Thoracic aorta (tissue), 2 donors: ENCODE measurements around the gene CTIF. TPM values are rescaled to one million over a fixed set of nuclear protein-coding genes. Genes with fewer than 3 reads are reported as not detected.
A peak's percentile ranks its signal among the peaks of the same experiment; 100 is the strongest.

Source experiments
- ATAC-seq: fragments of 150-250 bp; one replicate; pipeline ENCODE4 v1.8.0; 2017; ENCODE audit warnings: low read depth; ENCODE audit not compliant: insufficient number of reproducible peaks, low FRiP score
- DNase-seq: peaks from one replicate; pipeline ENCODE4 v3.0.0-alpha.2; 2020; ENCODE audit warnings: low spot score
- H3K27ac ChIP-seq, 2 donors: fragments of 200-600 bp; sonication (generic); 1 replicate in 1 of 2; 2 replicates in 1 of 2; pipeline ENCODE4 v1.5.1; 2016; ENCODE audit warnings: mild to moderate bottlenecking in 2 of 2, moderate library complexity in 2 of 2
- H3K27me3 ChIP-seq: fragments of 200-600 bp; sonication (generic); replicated peaks from 2 replicates; pipeline ENCODE4 v1.6.0; 2016; ENCODE audit warnings: mild to moderate bottlenecking; ENCODE audit not compliant: insufficient read depth
- H3K36me3 ChIP-seq: fragments of 200-600 bp; sonication (generic); one replicate; pipeline ENCODE4 v1.5.1; 2016
- H3K4me1 ChIP-seq, 2 donors: fragments of 200-600 bp; sonication (generic); 1 replicate in 1 of 2; 2 replicates in 1 of 2; pipeline versions ENCODE4 v1.5.1 to v1.6.0; 2016; ENCODE audit warnings: low read depth in 2 of 2, mild to moderate bottlenecking in 1 of 2; ENCODE audit not compliant: control insufficient read depth in 1 of 2
- H3K4me3 ChIP-seq: fragments of 200-600 bp; sonication (generic); 2 replicates; pipeline ENCODE4 v1.5.1; 2016; ENCODE audit warnings: mild to moderate bottlenecking
- H3K9me3 ChIP-seq: fragments of 200-600 bp; sonication (generic); 2 replicates; pipeline ENCODE4 v1.5.1; 2016
- CTCF ChIP-seq: fragments of 200-600 bp; sonication (generic); IDR thresholded peaks from one replicate; pipeline ENCODE4 v1.5.1; 2019; ENCODE audit warnings: antibody characterized with exemption
- total RNA-seq, 2 donors: library from RNA; depleted of rRNA; stranded (reverse); fragments of >200 nt; gene quantifications; one replicate each; pipeline versions ENCODE4 v1.1.0 to v1.2.3, GENCODE V29; 2016

CTIF gene
- total RNA-seq, 2 donors from 2014 or later = 63.3 to 125 TPM

GRCh38 chr18:48682768-48683167 is 143.9 kb downstream of the CTIF start:
- H3K9me3 ChIP-seq = no peaks in the 10 kb centered on the region
- DNase-seq = no peak
- peak overlapping the region in 1 of 2 donors; percentile 77 for H3K27ac ChIP-seq
- H3K4me3 ChIP-seq = no peak overlapping the region
- peaks cover 4% of the 10 kb centered on the region for H3K36me3 ChIP-seq
- H3K4me1 ChIP-seq = peaks cover 27 to 52% of the 10 kb centered on the region in 2 donors
- ATAC-seq = no peak
- no peak for TF ChIP-seq CTCF
- H3K27me3 ChIP-seq = no peaks in the 10 kb centered on the region

GRCh38 chr18:48683197-48683596 is 144.4 kb downstream of the CTIF start:
- no peaks in the 10 kb centered on the region for H3K9me3 ChIP-seq
- no peak overlapping the region for H3K4me3 ChIP-seq
- H3K4me1 ChIP-seq = peaks cover 30 to 52% of the 10 kb centered on the region in 2 donors
- no peak overlapping the region for H3K27ac ChIP-seq
- ATAC-seq (no peak), DNase-seq (no peak)
- TF ChIP-seq CTCF = no peak
- no peaks in the 10 kb centered on the region for H3K27me3 ChIP-seq
- H3K36me3 ChIP-seq = peaks cover 4% of the 10 kb centered on the region

GRCh38 chr18:48683661-48684060 is 144.8 kb downstream of the CTIF start:
- Histone ChIP-seq H3K4me3 (no peak overlapping the region), H3K36me3 (peaks cover 4% of the 10 kb centered on the region), H3K4me1 (peaks cover 29 to 47% of the 10 kb centered on the region in 2 donors), H3K27ac (no peak overlapping the region), H3K9me3 (no peaks in the 10 kb centered on the region), H3K27me3 (no peaks in the 10 kb centered on the region)
- ATAC-seq (no peak), DNase-seq (no peak)
- TF ChIP-seq CTCF = no peak

GRCh38 chr18:48687346-48688042 is 148.7 kb downstream of the CTIF start:
- no peak for TF ChIP-seq CTCF
- no peak overlapping the region for H3K4me3 ChIP-seq
- H3K36me3 ChIP-seq = peaks cover 4% of the 10 kb centered on the region
- H3K9me3 ChIP-seq = no peaks in the 10 kb centered on the region
- H3K4me1 ChIP-seq = peaks cover 3 to 12% of the 10 kb centered on the region in 2 donors
- H3K27ac ChIP-seq = peak overlapping the region in 1 of 2 donors; percentile 32
- ATAC-seq (no peak), DNase-seq (no peak)
- H3K27me3 ChIP-seq = no peaks in the 10 kb centered on the region

GRCh38 chr18:48688961-48689360 is 150.1 kb downstream of the CTIF start:
- no peak overlapping the region for H3K27ac ChIP-seq

More at GRCh38 chr18:48688961-48689360, 150.1 kb downstream of the CTIF start:
- no peaks in the 10 kb centered on the region for H3K27me3 ChIP-seq
- H3K36me3 ChIP-seq = no peaks in the 10 kb centered on the region
- peaks cover 9 to 26% of the 10 kb centered on the region in 2 donors for H3K4me1 ChIP-seq
- TF ChIP-seq CTCF = no peak
- no peak overlapping the region for H3K4me3 ChIP-seq
- ATAC-seq = no peak
- H3K9me3 ChIP-seq = no peaks in the 10 kb centered on the region
- DNase-seq = no peak
